LoVo (cell line): ENCODE measurements around the gene ARHGAP12.
"Not testable (repeated sequence)": the region's sequence is repeated elsewhere in the genome, so short reads cannot be mapped to it uniquely, and the experiment has no call there.

Experiments
- DNase-seq: peaks from one replicate; pipeline ENCODE4 v3.0.0-alpha.2; 2016; ENCODE audit warnings: low spot score

Gene ARHGAP12

DNA sequence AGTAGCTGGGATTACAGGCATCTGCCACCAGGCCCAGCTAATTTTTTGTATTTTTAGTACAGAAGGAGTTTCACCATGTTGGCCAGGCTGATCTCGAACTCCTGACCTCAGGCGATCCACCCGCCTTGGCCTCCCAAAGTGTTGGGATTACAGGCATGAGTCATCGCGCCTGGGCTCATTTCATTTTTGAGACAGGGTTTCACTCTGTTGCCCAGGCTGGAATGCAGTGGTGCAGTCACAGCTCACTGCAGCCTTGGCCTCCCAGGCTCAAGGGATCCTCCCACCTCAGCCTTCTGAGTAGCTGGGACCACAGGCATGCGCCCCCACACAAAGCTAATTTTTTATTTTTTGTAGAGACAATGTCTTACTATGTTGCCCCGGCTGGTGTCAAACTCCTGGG is 159.7 kb downstream of the ARHGAP12 start:
- DNase-seq = not testable (repeated sequence)

GRCh38 chr10:31768467-31768866 is 160.2 kb downstream of the ARHGAP12 start:
- no peak for DNase-seq

DNA sequence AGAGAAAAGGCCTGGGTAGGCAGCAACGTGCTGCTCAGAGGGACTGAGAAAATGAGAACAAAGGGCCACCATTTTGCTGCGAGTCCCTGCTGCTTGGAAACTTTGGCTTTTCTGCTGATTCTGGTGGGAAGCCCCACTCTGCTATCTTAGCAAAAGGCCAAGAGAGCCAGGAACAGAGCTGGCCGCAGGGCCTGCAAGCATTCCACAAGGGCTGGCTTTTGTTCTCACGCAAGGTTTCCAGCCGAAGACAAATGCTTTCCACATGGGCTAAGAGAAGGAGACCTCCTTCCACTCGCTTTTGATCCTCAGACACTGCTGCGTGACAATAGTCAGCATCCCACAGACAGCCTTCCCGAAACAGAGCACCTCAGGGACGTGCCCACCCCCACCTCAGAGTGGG is 163.1 kb downstream of the ARHGAP12 start:
- DNase-seq = no peak

DNA sequence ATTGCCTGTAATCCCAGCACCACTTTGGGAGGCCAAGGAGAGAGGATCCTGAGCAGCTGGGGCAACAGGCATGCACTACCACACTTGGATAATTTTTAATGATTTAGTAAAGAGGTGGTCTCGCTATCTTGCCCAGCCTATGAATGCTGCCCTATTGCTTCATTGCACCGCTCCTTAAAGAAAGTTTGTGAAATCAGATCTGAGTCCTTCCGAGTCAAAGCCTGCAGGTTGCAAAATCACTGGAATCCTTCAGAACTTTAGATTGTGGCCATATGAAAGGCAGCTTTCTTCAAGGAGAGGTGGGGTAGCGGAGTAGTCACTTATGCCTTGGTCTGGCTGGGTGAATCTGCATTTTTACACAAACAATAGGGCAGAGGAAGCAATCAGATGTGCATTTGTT is 166.3 kb downstream of the ARHGAP12 start:
- no peak for DNase-seq

DNA sequence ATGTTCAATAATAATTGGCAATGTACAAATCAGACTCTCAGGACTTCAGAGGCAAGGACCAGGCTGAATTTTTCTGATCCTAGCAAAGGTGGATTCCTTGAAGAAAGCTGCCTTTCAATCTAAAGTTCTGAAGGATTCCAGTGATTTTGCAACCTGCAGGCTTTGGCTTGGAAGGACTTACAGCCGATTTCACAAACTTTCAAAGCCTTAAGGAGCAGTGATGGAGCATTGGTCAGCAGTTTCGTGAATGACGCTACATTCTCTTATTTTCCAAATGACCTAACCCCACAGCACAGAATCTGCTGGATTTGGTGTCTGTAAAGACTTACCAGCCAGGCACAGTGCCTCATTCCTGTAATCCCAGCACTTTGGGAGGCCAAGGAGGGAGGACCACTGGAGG is 167.5 kb downstream of the ARHGAP12 start:
- no peak for DNase-seq

- no peak for DNase-seq
Measured at GRCh38 chr10:31760674-31761081, 168.0 kb downstream of the ARHGAP12 start.

DNA sequence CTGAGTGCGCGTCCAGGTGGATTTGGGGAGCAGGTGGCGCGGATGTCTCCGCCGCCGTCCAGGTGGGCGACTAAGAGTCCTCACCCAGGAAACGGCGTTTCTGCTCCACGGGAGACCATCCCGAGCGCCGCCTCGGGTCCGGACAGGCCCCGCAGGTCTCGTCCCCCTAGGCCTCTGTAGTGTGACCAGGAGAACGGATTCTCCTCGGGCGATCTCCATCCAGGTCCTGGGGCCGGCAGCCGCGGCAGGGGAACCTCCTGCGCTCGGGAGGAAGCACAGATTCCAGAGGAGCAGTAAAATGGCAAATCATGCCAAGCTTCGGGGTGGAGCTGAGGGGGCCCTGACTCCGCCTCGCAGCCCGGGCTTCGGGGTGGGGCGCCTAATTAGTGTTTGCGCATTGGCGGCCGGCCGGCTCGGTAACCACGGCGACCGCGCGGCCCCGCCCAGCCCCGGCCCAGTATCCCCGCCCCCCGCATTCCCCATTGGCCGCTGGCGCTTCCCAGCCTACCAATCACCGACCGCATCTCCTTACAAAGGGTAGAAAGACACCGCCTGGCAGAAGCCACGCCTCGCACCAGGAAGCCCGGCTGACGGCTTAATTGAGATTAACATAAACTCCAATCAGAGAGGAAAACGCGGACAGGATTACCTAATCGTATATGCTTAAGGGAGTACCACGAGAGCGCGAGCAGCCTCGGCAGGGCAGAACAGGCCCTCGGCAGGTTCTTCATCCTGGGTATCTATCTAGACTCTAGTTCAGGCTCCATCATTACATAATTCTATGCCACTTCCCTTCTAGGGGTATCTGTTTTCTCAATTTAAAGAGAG is 168.6 kb downstream of the ARHGAP12 start:
- peak; percentile 96 for DNase-seq

DNA sequence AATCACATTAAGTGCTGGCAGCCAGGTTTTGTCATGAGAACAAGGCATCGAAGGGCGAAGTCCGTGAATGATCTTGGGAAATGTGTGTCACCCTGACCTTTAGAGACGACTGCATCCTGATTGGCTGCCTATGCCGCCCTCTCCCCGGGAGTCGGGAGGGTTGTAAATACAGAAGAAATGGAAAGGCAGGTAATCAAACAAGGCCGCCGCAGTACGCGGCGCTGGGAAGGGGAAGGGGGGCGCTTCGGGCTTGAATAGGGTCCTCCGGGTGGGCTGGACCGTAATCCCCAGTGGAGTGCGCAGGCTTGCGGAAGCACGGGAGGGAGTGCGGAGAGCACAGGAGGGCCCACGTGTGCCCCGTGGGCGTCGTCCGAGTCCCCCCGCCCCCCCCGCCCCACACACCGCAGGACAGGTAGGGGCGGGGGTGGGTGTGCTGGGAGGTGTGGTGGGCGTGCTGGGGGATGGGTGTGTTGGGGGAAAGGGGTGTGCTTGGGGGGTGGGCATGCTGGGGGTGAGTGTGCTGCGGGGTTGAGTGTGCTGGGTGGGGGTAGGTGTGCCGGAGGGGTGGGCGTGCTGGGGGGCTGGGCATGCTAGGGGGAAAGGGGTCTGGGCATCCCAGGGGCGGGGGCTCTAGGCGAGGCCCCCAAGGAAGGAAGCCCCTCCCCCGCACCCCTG is 169.4 kb downstream of the ARHGAP12 start:
- DNase-seq = peak; percentile 92

DNA sequence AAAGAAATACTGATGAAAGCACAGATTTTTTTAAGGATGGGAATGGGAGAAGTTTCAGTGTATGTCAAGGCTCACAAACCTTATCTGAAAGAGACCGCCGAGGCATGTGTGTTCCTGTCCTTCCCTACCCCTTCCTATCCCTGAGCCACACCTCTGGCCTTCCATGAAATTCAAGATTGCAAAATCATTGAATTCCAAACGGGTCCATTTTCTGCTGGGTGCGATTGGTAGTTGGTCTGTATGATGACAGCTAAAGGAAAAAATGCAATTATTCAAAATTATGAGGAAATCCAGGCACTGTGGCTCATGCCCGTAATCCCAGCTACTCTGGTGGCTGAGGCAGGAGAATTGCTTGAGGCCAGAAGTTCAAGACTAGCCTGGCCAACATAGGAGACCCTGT is 170.1 kb downstream of the ARHGAP12 start:
- no peak for DNase-seq

- DNase-seq = no peak
Measured at GRCh38 chr10:31757831-31758230, 170.8 kb downstream of the ARHGAP12 start.

GRCh38 chr10:31757386-31757791 is 171.2 kb downstream of the ARHGAP12 start:
- DNase-seq = no peak

DNA sequence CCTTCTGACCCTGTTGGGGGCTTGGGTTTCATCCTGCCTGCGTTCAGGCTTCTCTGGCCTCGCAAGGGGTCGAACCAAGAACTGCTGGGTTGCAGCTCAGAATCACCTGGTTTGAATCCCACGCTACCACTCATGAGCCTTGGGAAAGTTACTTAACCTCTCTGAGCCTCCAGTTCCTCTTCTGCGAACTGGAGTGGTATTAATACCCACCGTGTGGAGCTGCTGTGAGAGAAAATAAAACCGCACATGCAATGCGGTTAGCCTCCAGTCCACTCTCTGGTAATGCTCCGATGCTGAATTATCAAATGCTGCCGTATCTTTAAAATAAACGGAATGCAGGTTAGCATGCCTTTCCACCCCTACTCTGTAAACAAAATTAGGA is 171.9 kb downstream of the ARHGAP12 start:
- no peak for DNase-seq

DNA sequence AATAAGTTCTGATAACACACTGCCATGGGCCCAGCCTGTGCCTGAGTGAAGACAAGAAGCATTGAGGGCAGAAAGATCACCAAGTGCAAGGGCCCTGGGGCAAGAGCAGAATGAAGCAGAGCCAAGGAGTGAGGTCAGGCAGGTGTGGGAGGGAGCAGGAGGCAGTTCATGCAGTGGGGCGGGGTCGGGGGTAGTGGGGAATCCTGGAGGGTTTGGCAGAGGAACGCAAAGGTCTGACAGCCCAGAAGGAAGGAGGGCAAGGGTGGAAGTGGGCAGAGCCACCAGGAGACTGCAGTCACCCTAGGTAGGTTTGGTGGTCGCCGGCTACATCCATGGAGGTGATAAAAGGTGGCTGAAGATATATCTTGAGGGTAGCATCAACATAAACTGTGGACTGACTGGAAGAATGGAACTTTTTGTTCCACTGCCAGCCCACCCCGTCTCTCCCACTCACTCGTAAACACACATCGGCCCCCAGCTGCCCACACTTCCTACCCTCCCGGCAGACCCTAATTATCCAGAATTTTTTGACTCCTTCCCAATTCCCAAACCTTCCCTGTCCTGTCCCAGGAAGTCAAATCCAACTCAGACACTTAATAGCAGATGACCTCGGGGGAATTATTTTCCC is 172.4 kb downstream of the ARHGAP12 start:
- no peak for DNase-seq
